ENCODE data around the gene NRXN2.

GRCh38 chr11:64606796-64607380 is 116.1 kb downstream of the NRXN2 start:
- TF ChIP-seq CTCF (IDR thresholded peaks at IDR 0.05; ENCODE audit: low read length) (no peak), EZH2 (IDR thresholded peaks at IDR 0.05; ENCODE audit: borderline replicate concordance, low read length) (no peak)
